ENCODE data around the gene ATP4B. TPM values are rescaled to one million over a fixed set of nuclear protein-coding genes. Genes with fewer than 3 reads are reported as not detected.

Gene ATP4B
- total RNA-seq, 5 donors from 2014 or later (not counting 1 experiment from before 2014, with no cell fraction given): not detected

DNA sequence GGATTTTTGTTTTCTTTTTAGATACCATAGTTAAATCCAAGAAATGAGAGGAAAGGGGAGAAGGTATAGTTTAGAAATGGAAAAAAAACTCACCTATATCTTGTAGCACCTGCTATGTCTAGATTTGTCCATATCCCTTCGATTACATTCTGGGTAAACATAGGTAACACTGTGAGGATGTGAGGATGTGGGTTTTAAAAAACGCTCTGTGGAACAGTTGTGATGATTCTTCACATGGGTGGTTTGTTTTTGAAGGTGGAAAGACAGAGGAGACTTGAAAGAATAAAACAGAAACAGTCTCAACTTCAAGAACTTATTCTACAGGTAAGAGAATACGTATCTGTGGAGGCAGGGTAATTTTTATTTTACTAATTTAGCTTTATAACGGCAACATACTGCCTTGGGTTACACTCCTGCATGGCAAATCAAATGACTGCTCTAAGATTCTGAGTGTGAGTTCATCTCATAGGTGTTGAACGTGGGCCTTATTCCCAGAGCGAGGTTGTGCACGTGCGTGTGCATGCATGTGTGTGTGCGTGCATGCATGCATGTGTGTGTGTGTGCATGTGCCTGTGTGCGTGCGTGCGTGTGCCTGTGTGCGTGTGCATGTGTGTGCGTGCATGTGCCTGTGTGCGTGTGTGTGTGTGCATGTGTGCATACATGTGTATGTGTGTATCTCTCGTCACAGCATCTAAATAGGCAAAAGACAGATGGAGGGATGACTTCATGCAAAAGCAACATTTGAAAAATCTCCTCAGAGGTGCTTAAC lies 23.5 kb downstream of the ATP4B start:
- peak overlapping the region; percentile 29 for H3K27ac ChIP-seq (ENCODE audit: low read length)
- H3K36me3 ChIP-seq (ENCODE audit: control insufficient read depth in 2 of 2, extremely low read depth in 1 of 2, insufficient read depth in 1 of 2, low read length in 1 of 2): peaks cover 12 to 55% of the 10 kb centered on the region in 2 donors
- Mint-ChIP-seq H3K36me3 (peaks cover 75% of the 10 kb centered on the region), H3K4me1 (peaks cover 26 to 35% (median 31%) of the 10 kb centered on the region in 3 donors), H3K9me3 (no peaks in the 10 kb centered on the region), H3K27ac (peak overlapping the region; percentile 84 to 86), H3K4me3 (peak overlapping the region in 1 of 3 donors; percentile 49), H3K27me3 (no peaks in the 10 kb centered on the region)
- POLR2A ChIA-PET: no interaction called here
- peaks cover 20 to 44% of the 10 kb centered on the region in 2 experiments for H3K4me1 ChIP-seq (ENCODE audit: control insufficient read depth in 1 of 2, extremely low read depth in 1 of 2, insufficient read depth in 2 of 2, low read length in 2 of 2)
- CTCF ChIA-PET: interaction anchor here in 1 of 2 donors (0.6 kb wide), 1 partner anchor 492 kb away, joined by 4 read pairs; no protein-coding TSS in a partner anchor
- DNase-seq (peak in 4 of 35 experiments; percentile 24 to 48 (median 38)), ATAC-seq (replicated peaks in 1 of 4) (peak; percentile 91 to 96 (median 94))
- 83% methylated on average over 13 of the region's 16 CpGs for WGBS (ENCODE audit: insufficient coverage)
- H3K4me3 ChIP-seq (ENCODE audit: control insufficient read depth in 1 of 2, extremely low read depth in 1 of 2, low read length in 1 of 2): no peak overlapping the region
- H3K27me3 ChIP-seq (replicated peaks in 1 of 2; ENCODE audit: control insufficient read depth in 2 of 2, extremely low read depth in 1 of 2, insufficient read depth in 2 of 2, low read length in 1 of 2): no peaks in the 10 kb centered on the region
- no peaks in the 10 kb centered on the region for H3K9me3 ChIP-seq

DNA sequence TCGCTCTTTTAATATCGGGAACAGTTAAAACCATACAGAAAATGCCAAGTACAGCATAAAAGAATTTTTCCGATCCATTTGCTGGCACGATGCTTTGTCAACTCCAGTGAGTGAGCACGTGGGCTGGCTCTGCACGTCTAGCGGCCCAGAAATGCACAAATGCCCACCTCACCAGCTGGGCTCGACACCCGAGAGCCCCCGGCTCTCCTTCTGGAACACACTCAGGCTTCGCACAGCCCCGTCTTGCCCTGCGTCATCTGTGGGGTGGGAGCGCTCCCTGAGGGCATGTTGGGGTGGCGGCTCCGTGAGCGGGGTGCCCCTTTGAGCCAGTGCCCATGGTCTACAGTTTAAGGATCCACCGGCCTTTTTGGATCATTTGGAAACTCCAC lies 24.5 kb downstream of the ATP4B start:
- ATAC-seq (replicated peaks in 1 of 4): no peak
- peaks cover 75% of the 10 kb centered on the region for H3K36me3 Mint-ChIP-seq
- peak overlapping the region; percentile 84 to 86 for H3K27ac Mint-ChIP-seq
- ChIA-PET CTCF (no interaction called here), POLR2A (no interaction called here)
- H3K4me3 Mint-ChIP-seq: peak overlapping the region in 1 of 3 donors; percentile 49
- Histone ChIP-seq H3K27ac (ENCODE audit: low read length) (peak overlapping the region; percentile 16), H3K4me1 (ENCODE audit: control insufficient read depth in 1 of 2, extremely low read depth in 1 of 2, insufficient read depth in 2 of 2, low read length in 2 of 2) (peaks cover 20 to 49% of the 10 kb centered on the region in 2 experiments), H3K4me3 (ENCODE audit: control insufficient read depth in 1 of 2, extremely low read depth in 1 of 2, low read length in 1 of 2) (no peak overlapping the region), H3K36me3 (ENCODE audit: control insufficient read depth in 2 of 2, extremely low read depth in 1 of 2, insufficient read depth in 1 of 2, low read length in 1 of 2) (peaks cover 12 to 50% of the 10 kb centered on the region in 2 donors), H3K9me3 (no peaks in the 10 kb centered on the region), H3K27me3 (replicated peaks in 1 of 2; ENCODE audit: control insufficient read depth in 2 of 2, extremely low read depth in 1 of 2, insufficient read depth in 2 of 2, low read length in 1 of 2) (no peaks in the 10 kb centered on the region)
- no peaks in the 10 kb centered on the region for H3K27me3 Mint-ChIP-seq
- peaks cover 26 to 40% (median 31%) of the 10 kb centered on the region in 3 donors for H3K4me1 Mint-ChIP-seq
- no peak for DNase-seq
- no peaks in the 10 kb centered on the region for H3K9me3 Mint-ChIP-seq
- 99% methylated on average over 9 of the region's 18 CpGs for WGBS (ENCODE audit: insufficient coverage)

DNA sequence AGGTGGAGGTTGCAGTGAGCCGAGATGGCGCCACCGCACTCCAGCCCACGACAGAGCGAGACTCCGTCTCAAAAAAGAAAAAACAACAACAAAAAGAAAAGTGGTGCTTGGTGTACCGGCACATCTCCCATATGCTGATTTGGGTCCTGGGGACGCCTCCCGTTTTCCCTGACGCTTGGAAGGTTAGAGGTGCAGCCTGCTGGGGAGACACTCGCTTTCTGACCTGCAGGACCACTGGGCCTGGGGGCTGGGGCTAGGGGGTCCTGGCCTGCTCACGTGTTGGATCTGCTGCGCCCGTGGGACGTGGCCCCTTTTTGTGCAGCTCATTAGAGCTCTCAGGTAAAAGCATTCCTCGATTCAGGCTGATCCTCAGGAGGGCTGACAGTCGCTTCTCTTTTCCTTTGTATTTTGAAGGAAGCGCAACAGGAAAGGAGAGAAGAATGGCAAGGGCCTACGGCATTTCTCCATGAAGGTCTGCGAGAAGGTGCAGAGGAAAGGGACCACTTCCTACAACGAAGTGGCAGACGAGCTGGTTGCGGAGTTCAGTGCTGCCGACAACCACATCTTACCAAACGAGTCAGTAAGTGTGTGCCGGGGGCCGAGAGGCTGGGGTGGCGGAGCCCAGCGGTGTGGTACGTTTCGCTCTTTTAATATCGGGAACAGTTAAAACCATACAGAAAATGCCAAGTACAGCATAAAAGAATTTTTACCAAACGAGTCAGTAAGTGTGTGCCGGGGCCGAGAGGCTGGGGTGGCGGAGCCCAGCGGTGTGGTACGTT lies 25.1 kb downstream of the ATP4B start:
- H3K27me3 Mint-ChIP-seq: no peaks in the 10 kb centered on the region
- no peaks in the 10 kb centered on the region for H3K27me3 ChIP-seq (replicated peaks in 1 of 2; ENCODE audit: control insufficient read depth in 2 of 2, extremely low read depth in 1 of 2, insufficient read depth in 2 of 2, low read length in 1 of 2)
- WGBS (ENCODE audit: insufficient coverage): 91% methylated on average over 22 of the region's 38 CpGs
- peaks cover 27 to 40% (median 31%) of the 10 kb centered on the region in 3 donors for H3K4me1 Mint-ChIP-seq
- ChIA-PET CTCF (no interaction called here), POLR2A (no interaction called here)
- peaks cover 20 to 50% of the 10 kb centered on the region in 2 experiments for H3K4me1 ChIP-seq (ENCODE audit: control insufficient read depth in 1 of 2, extremely low read depth in 1 of 2, insufficient read depth in 2 of 2, low read length in 2 of 2)
- H3K27ac ChIP-seq (ENCODE audit: low read length): no peak overlapping the region
- no peak overlapping the region for H3K4me3 ChIP-seq (ENCODE audit: control insufficient read depth in 1 of 2, extremely low read depth in 1 of 2, low read length in 1 of 2)
- H3K36me3 ChIP-seq (ENCODE audit: control insufficient read depth in 2 of 2, extremely low read depth in 1 of 2, insufficient read depth in 1 of 2, low read length in 1 of 2): peaks cover 7 to 48% of the 10 kb centered on the region in 2 donors
- DNase-seq (no peak), ATAC-seq (replicated peaks in 1 of 4) (no peak)
- peak overlapping the region in 1 of 3 donors; percentile 49 for H3K4me3 Mint-ChIP-seq
- peaks cover 74% of the 10 kb centered on the region for H3K36me3 Mint-ChIP-seq
- no peaks in the 10 kb centered on the region for H3K9me3 Mint-ChIP-seq
- peak overlapping the region; percentile 49 to 86 for H3K27ac Mint-ChIP-seq
- no peaks in the 10 kb centered on the region for H3K9me3 ChIP-seq

DNA sequence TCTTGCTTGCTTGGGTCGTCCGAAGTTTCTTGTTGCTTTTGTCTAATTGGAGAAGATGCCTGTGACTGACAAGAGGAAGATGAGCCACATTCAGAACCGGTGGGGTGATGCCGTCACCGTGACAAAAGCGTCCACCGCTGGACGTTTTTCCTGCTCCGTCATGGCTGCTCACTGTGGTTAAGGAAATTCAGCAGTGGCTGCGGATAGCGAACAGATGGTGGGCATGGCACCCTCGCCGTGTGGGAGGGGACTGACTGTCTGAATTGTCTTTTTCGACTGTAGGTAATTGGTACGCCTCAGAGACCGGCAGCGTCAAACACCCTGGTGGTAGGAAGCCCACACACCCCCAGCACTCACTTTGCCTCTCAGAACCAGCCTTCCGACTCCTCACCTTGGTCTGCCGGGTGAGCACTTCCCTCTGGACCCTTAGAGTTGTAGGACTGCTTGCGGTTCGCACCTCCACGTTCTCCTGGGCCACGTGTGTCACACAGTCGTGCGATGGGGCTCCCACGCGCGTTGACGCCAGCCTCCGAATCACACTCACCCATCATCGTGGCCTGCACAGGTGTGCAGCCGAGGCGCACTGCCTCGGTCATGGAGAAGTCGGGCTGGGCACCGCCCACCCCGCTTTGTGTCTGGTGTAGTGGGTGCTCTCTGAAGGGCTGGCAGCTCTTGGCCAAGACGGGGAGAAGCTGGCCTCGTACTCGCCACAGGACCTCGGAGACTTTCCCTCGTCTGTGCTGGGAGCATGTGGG lies 26.5 kb downstream of the ATP4B start:
- no peak overlapping the region for H3K4me3 Mint-ChIP-seq
- no peaks in the 10 kb centered on the region for H3K9me3 ChIP-seq
- no peaks in the 10 kb centered on the region for H3K9me3 Mint-ChIP-seq
- H3K4me3 ChIP-seq (ENCODE audit: control insufficient read depth in 1 of 2, extremely low read depth in 1 of 2, low read length in 1 of 2): no peak overlapping the region
- ChIA-PET POLR2A (no interaction called here), CTCF (no interaction called here)
- H3K27me3 Mint-ChIP-seq: no peaks in the 10 kb centered on the region
- H3K27ac ChIP-seq (ENCODE audit: low read length): no peak overlapping the region
- peaks cover 27 to 40% (median 31%) of the 10 kb centered on the region in 3 donors for H3K4me1 Mint-ChIP-seq
- peaks cover 20 to 40% of the 10 kb centered on the region in 2 experiments for H3K4me1 ChIP-seq (ENCODE audit: control insufficient read depth in 1 of 2, extremely low read depth in 1 of 2, insufficient read depth in 2 of 2, low read length in 2 of 2)
- H3K36me3 Mint-ChIP-seq: peaks cover 70% of the 10 kb centered on the region
- no peaks in the 10 kb centered on the region for H3K27me3 ChIP-seq (replicated peaks in 1 of 2; ENCODE audit: control insufficient read depth in 2 of 2, extremely low read depth in 1 of 2, insufficient read depth in 2 of 2, low read length in 1 of 2)
- 96% methylated on average over 20 of the region's 42 CpGs for WGBS (ENCODE audit: insufficient coverage)
- H3K36me3 ChIP-seq (ENCODE audit: control insufficient read depth in 2 of 2, extremely low read depth in 1 of 2, insufficient read depth in 1 of 2, low read length in 1 of 2): peaks cover 9 to 43% of the 10 kb centered on the region in 2 donors
- H3K27ac Mint-ChIP-seq: peak overlapping the region in 1 of 2 donors; percentile 36
- ATAC-seq (replicated peaks in 1 of 4) (no peak), DNase-seq (no peak)

DNA sequence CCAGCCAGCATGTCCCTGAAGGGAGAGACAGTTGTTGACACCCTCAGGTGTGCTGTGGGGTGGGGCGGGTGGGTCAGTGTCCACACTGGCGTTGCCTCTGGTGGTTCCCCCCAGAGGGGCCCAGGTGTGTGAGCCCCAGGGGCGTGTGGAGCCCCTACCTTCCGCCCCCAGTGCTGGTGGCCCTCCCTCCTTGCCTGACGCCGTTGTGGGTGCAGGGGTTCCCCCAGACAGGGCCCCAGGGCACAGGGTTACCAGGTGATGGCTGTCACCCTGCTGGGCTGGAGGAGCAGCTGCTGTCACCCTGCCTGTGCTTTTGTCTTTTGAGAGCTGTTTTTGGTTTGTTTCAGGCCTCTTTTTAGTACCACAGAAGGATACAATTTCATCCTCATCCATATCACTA lies 27.2 kb downstream of the ATP4B start:
- POLR2A ChIA-PET: no interaction called here
- H3K36me3 ChIP-seq (ENCODE audit: control insufficient read depth in 2 of 2, extremely low read depth in 1 of 2, insufficient read depth in 1 of 2, low read length in 1 of 2): peaks cover 9 to 35% of the 10 kb centered on the region in 2 donors
- H3K9me3 ChIP-seq: no peaks in the 10 kb centered on the region
- H3K27ac ChIP-seq (ENCODE audit: low read length): no peak overlapping the region
- peaks cover 20 to 33% of the 10 kb centered on the region in 2 experiments for H3K4me1 ChIP-seq (ENCODE audit: control insufficient read depth in 1 of 2, extremely low read depth in 1 of 2, insufficient read depth in 2 of 2, low read length in 2 of 2)
- DNase-seq: no peak
- Mint-ChIP-seq H3K36me3 (peaks cover 63% of the 10 kb centered on the region), H3K27ac (no peak overlapping the region), H3K9me3 (no peaks in the 10 kb centered on the region), H3K4me3 (no peak overlapping the region), H3K4me1 (peaks cover 26 to 40% (median 28%) of the 10 kb centered on the region in 3 donors), H3K27me3 (no peaks in the 10 kb centered on the region)
- CTCF ChIA-PET: no interaction called here
- no peak overlapping the region for H3K4me3 ChIP-seq (ENCODE audit: control insufficient read depth in 1 of 2, extremely low read depth in 1 of 2, low read length in 1 of 2)
- no peaks in the 10 kb centered on the region for H3K27me3 ChIP-seq (replicated peaks in 1 of 2; ENCODE audit: control insufficient read depth in 2 of 2, extremely low read depth in 1 of 2, insufficient read depth in 2 of 2, low read length in 1 of 2)
- 88% methylated on average over 4 of the region's 6 CpGs for WGBS (ENCODE audit: insufficient coverage)
- no peak for ATAC-seq (replicated peaks in 1 of 4)

DNA sequence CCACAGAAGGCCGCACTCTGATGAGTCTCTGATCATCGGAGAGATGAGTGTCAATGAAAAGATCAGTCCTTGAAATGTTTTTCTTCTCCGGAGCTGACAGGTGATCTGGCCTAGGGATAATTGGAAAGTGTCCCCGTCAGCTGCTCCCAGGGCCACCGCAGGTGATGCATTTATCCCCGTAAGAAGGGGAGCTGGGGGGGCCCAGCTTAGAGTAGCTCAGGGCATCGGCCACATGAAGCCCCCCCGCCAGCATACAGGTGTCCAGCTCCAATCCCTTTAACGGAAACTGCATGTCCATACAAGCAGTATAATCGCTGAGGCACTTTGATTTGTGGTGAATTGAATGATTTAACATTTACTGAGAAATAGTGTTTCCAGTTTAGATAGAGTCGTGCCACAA lies 27.7 kb downstream of the ATP4B start:
- Histone ChIP-seq H3K4me1 (ENCODE audit: control insufficient read depth in 1 of 2, extremely low read depth in 1 of 2, insufficient read depth in 2 of 2, low read length in 2 of 2) (peaks cover 17 to 28% of the 10 kb centered on the region in 2 experiments), H3K27me3 (replicated peaks in 1 of 2; ENCODE audit: control insufficient read depth in 2 of 2, extremely low read depth in 1 of 2, insufficient read depth in 2 of 2, low read length in 1 of 2) (no peaks in the 10 kb centered on the region), H3K9me3 (no peaks in the 10 kb centered on the region), H3K36me3 (ENCODE audit: control insufficient read depth in 2 of 2, extremely low read depth in 1 of 2, insufficient read depth in 1 of 2, low read length in 1 of 2) (peaks cover 9 to 30% of the 10 kb centered on the region in 2 donors), H3K27ac (ENCODE audit: low read length) (no peak overlapping the region), H3K4me3 (ENCODE audit: control insufficient read depth in 1 of 2, extremely low read depth in 1 of 2, low read length in 1 of 2) (no peak overlapping the region)
- CTCF ChIA-PET: no interaction called here
- Mint-ChIP-seq H3K27me3 (no peaks in the 10 kb centered on the region), H3K27ac (no peak overlapping the region), H3K36me3 (peaks cover 62% of the 10 kb centered on the region), H3K4me3 (no peak overlapping the region), H3K9me3 (no peaks in the 10 kb centered on the region), H3K4me1 (peaks cover 26 to 40% (median 28%) of the 10 kb centered on the region in 3 donors)
- POLR2A ChIA-PET: no interaction called here
- 95% methylated on average over 9 of the region's 11 CpGs for WGBS (ENCODE audit: insufficient coverage)
- DNase-seq (no peak), ATAC-seq (replicated peaks in 1 of 4) (no peak)
